NCI-H187 (cell line): ENCODE data around the gene STAP2.
"Not testable (repeated sequence)": the region's sequence is repeated elsewhere in the genome, so short reads cannot be mapped to it uniquely, and the experiment has no call there.

Experiments used
- DNase-seq, 2 experiments: peaks; one replicate each; lab custom pipeline; 2025; lab: John Stamatoyannopoulos, UW

The STAP2 gene

DNA sequence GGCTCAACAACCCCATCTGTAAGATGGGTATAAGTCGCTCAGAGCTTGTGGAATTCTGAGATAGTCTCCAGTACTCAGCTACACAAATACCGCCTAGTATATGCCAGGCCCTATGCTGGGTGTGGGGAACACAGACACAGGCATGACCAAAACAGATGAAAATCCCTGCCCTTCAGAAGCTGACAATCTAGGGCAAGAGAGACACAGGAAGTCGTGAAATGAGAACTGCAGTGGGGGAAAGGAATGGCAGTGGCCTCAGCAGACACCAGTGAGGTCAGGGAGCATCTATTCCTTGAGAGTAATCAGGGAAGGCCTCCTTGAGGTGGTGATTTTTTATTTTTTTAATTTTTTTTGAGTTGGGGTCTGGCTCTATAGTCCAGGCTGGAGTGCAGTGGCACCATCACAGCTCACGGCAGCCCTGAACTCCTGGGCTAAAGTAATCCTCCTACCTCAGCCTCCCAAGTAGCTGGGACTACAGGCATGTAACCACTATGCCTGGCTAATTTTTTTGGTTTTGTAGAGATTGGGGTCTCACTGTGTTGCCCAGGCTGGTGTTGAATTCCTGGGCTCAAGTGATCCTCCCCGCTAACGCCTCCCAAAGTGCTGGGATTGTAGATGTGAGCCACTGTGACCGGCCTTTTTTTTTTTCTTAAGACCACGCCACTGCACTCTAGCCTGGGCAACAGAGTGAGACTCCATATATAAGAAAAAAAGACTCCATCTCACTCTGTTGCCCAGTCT, 39.6 kb downstream of the STAP2 start:
- DNase-seq: no peak

DNA sequence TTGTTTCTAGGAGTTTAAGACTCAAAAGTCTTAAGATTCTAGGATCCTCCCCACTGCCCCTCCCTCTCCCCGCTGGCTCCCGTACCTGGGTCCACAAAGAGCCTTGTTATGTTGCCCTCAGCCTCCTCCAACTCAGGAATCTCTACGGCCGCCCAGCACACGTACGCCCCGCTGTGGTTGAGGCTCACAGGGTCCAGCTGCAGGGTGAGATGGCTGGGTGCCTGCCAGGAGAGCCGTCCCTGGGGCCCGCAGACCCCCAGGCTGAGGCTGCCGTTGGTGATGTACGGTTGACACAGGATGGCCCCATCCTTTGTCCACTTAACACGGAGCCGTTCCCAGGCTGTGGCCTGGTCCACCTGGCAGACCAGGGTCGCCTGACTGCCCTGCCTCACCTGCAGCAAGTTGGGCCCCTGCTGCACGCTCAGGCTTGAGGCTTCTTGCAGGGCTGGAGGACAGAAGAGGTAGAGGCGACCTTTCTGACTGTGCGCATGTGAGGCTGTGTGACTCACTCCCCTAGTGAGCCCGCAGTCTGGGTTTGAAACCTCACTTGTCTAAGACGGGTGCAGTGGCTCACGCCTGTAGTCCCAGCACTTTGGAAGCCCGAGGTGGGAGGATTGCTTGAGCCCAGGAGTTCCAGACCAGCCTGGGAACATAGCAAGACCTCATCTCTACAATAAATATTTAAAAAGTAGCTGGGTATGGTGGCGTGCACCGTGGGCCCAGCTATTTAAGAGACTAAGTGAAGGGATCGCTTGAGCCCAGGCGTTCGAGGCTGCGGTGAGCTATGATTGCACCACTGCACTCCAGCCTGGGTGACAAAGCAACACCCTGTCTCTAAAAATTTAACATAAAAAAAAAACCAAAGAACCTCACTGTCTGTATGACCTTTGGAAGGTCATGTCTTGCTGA, 40.5 kb downstream of the STAP2 start:
- no peak for DNase-seq

DNA sequence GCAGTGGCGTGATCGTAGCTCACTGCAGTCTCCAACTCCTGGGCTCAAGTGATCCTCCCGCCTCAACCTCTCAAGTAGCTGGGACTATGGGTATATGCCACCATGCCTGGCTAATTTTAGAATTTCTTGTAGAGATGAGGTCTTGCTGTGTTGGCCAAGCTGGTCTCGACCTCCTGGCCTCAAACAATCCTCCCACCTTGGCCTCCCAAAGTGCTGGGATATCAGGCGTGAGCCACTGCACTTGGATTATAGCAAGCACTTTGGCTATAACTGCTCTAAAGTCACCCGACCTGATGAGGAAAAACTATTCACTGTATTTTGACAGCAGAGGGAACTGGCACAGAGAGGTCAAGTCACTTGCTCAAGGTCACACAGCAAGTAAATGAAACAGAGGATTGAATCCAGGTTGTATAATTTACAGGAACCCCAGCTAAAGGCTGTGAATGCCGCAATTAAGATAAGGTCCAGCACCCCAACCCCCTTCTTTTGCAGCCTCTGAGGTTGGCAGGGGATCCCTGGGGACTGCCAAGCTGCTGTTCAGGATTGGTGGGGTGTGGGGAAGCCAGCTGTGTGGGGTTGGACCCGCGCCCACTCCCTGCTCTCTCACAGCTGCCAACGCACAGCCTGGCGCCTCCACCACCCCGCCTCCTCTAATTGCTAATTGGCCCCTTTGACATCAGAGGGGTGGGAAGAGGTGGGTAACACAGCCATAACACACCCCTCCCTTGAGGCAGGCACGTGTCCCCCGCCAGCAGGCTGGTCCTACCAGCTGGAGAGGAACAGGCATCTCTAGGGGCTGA, 42.5 kb downstream of the STAP2 start:
- no peak for DNase-seq

DNA sequence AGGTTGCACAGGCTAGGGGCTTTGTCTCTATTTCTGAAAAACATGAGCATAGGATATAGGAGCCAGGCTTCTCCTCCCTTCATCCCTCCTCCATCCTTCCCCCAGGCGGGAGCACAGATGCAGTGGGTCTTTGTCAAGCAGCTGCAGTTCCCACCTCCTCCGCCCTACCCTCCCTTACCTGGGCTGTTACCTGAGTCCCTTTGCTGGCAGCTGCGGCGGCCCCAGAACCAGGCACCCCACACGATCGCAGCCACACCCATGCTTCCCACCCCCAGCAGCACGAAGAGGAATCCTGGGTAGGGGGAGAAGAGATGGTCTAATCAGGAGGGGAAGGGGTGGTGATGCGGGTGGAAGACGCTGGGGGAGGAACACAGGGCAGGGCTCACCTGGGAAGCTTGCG, 44.2 kb downstream of the STAP2 start:
- no peak for DNase-seq

DNA sequence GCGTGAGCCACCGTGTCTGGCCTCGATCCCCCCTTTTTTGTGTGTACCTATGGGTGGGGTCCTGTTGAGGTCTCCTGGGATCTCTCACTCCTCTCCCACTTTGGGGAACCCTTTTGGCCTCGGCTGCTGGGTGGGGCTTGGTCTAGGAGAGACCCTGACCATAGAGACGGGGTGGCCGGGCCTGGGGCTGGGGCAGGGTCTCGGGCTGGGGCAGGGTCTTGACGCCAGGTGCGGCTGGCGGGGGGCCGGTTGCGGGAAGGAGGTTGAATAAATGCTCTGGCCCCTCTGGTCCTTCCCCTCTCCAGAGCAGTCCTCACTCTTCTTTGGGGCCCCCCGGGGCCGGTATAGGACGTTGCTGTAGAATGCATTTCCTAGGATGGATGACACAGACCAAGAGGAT, 46.1 kb downstream of the STAP2 start:
- DNase-seq: no peak

DNA sequence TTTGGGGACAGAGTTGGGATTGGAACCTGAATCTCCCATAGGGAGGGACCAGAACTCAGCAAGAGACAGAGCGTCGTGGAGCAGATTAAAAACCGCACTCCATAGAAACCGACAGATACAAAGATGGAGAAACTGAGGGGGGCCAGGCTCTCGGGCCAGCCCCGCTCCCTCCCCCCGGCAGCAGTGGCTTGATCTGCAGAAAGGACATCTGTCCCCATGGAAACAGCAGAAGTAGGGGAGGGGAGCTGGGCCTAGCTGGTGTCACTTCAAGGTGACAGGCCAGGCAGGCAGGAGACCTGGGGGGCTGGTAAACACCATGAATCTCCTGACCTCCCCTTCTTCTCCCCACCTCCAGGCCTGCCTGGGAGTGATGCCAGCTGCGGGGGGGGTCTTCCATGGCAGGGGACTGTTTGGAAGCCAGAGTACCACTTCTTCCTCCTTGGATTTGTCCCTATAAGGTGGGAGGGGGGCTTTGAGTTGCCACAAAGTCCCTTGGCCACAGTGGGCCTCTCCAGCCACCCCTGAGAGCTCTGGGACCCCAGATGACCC, 47.4 kb downstream of the STAP2 start:
- no peak for DNase-seq

DNA sequence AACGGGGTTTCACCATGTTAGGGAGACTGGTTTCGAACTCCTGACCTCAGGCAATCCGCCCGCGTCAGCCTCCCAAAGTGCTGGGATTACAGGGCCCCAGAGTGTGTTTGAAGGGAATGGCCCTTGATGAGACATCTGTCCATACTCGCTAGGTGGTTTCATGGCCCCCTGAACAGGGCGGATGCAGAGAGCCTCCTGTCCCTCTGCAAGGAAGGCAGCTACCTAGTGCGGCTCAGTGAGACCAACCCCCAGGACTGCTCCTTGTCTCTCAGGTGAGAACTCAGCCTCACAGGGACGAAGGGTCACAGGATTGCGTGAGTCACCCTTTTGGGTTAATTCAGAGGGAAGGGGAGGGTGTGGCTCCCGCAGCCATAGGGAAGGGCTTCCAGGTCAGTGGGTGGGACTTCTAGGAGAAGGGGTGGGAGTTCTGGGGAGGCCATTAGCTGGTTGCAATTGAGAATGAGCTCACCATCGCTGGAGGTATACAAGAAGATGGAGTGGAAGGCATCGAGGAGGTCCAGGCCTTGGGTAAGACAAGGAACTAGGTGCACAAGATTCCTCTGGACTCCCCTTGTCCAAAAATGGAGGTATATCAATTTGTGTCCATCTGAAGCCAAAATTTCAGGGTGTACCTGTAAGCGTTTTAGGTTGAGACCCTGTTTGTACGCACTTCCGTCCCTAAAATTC, 50.4 kb downstream of the STAP2 start:
- no peak for DNase-seq

DNA sequence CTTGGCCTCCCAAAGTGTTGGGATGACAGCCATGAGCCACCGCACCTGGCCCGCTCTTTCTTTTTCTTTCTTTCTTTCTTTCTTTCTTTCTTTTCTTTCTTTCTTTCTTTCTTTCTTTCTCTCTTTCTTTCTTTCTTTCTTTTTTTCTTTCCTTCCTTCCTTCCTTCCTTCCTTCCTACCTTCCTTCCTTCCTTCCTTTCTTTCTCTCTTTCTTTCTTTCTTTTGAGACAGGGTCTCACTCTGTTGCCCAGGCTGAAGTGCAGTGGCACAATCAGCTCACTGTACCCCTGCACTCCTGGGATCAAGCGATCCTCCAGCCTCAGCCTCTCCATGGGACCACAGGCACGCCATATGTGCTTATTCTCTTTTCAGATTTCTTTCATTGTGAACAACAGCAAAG, 52.5 kb downstream of the STAP2 start:
- not testable (repeated sequence) for DNase-seq

DNA sequence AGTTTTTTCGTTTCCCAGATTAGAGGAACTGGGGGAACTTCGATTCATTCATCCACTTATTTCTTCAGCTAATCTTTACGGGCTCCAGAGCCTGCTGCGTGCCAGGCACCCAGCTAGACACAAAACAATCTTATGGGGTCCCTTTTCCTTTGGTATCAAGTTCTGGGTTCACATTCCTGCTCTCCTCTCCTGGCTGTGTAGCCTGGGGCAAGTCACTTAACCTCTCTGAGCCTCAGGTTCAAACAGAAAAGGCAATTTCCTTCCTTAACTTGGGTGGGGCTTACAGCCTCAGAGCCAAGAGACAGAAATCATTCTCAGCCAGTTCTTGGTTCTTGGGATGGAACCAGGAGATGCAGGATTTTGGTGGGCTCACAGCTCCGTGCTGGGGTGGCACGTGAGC, 53.7 kb downstream of the STAP2 start:
- no peak for DNase-seq

DNA sequence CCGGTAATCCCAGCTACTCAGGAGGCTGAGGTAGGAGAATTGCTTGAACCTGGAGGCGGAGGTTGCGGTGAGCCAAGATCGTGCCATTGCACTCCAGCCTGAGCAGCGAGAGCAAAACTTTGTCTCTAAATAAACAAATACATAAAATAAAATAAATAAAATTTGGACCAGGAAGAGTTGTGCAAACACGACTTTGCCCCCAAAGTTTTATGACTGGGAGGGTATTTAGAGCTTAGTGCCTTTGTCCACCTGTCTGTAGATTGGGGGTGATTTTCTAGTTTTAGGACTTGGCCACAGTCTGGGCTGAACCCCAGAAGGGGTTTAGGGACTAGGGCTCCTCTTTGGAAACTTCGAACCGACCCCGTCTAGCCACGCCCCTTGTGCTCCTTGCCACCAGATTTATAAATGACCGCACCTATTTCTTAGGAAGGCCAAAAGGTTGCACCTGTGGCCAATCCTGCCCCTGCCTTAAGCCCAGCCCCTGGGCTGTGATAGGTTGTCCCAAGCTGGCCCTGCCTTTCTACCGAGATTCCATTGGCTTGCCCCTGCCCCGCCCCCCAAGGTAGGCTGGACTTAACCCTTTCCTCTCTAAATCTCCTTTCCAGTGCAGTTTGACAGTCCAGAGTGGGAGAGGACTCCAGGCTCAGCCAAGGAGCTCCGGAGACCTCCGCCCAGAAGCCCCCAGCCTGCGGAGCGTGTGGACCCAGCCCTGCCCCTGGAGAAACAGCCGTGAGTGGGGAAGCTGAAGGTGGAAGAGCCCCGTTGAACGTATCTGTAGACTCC, 54.3 kb downstream of the STAP2 start:
- DNase-seq: no peak

DNA sequence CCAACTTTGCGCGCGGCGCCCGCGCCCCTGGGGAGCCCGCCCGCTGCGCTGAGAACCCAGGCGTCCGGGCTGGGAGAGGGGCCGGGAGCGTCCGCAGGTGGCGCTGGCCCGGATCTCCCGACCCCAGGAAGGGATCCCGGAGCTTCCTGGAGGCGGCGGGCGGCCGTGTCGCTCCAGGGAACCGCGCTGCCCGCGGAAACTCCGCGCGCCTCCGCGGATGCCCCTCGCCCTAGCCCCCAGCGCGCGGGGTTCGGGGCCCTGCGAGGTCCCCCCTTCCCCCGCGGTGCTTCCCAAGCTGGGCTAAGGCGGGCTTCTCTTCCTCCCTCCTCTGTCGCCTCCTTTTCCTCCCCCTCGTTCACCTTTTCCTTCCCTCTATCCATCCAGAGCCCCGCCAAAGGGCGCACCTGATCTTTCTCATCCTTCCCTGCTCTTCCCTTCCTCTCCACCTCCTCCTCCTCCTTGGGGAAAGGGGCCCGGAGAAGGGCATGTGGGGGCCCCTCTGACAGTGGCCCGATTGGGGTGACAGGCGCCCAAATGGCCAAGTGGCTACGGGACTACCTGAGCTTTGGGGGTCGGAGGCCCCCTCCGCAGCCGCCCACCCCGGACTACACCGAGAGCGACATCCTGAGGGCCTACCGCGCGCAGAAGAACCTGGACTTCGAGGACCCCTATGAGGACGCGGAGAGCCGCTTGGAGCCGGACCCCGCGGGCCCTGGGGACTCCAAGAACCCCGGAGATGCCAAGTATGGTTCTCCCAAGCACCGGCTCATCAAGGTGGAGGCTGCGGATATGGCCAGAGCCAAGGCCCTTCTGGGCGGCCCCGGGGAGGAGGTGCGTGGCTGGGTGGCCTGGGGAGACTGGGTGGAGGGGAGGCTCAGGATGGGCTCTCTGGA, 58.9 kb downstream of the STAP2 start:
- no peak for DNase-seq

DNA sequence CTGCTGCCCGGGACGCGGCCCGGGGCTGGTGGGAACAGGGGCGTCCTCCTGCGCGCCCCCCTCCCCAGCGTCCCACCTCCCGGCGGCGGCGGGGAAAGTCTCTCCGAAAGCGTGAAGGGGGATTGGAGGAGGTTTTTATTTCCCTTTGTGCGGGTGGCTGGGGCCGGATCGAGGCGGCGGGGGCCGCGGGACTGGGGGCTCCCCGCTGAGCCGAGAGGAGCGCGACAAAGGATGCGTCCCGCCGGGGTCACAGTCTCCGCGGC, 59.4 kb downstream of the STAP2 start:
- DNase-seq: no peak

DNA sequence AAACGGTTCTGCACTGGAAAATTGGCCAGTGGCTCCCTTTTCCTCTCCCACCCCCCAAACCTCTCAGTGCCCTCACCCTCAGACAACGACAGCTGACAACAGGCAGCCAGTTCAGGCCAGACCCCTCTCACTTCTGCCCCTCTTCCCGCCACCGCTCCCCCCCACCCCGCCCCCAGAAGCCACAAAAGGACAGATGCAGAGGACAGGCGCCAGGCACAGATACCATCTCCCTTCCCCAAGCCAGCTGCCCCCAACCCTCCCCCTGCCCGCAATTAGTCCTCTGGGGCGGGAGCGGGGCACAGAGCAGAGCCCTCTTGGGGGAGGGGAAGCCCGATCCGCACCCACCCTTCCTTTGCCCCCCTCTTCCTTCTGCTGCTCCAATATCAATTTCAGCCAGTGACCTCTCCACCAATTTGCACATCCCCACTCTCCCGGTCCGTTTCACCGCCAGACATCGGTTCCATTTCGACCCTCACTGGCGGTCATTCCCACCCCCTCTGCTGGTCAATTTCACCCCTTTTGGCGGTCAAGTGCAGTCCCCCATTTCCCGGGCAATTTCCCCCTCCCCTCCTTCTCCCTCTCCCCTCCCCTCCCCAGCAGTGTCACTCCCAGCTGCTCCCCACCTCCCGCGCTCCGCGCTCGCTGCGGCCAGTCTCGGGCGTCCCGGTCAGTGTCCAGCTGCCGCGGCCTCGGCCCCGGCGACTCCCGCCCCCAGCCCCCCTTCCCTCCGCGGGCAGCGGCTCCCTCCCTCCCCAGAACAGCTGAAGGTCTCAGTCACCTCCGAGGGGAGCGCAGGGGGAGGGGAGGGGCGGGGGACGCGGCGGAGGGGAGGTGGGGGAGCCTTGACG, 60.0 kb downstream of the STAP2 start, which contains the start of gene SHD:
SHD (plus strand) TSS at position 848 of the 848 bp plus-strand sequence. CDS start 798 bp downstream, outside the sequence.
- DNase-seq: no peak

DNA sequence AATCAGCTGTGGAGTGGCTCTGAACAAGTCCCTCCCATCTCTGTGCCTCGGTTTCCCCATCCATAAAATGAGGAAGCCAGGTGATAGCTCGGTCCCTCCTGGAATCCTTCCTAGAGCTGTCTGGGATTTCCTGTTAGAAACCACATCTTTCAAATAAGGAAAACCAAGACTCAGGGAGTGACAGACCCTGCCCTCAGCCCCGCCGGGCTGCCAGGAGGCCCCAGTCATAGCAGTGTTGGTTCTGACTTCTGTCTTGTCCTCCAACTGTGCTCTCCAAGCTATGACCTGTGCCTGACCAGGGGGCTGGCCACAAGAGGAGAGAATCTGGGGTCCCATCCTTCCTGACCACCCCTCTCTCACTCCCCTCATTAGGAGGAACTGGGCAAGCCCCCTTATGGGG, 60.6 kb downstream of the STAP2 start:
- DNase-seq: no peak

DNA sequence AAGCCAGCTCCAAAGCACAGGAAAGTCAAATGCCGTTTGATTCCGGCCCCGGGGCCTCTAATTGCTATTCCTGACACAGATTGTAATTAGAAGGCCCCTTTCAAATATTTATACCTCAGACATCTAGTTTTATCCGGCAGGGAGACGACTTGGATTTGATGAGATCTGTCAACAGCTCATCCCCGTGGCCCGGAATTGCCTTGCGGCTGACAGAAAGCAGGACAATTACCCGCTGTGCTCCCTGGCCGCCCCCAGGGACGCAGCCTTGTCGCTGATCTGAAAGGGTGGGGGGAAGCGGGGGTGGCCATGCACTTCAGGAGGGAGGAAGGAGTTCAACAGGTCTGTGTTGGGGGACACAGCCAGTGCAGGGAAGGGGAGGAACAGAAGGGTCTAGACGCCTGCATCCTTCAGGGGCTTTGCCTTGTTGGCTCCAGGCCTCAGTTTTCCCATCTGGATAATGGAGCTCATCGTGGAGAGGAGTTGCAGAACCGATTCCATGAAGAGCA, 61.4 kb downstream of the STAP2 start:
- no peak for DNase-seq

DNA sequence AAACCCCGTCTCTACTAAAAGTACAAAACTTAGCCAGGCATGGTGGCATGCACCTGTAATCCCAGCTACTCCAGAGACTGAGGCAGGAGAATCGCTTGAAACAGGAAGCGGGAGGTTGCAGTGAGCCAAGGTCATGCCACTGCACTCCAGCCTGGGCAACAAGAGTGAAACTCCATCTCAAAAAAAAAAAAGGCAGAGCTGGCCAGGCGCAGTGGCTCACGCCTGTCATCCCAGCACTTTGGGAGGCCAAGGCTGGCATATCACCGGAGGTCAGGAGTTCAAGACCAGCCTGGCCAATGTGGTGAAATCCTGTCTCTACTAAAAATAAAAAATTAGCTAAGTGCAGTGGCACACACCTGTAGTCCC, 64.3 kb downstream of the STAP2 start:
- not testable (repeated sequence) for DNase-seq
